Globus pallidus (tissue), 1 donor: ENCODE data around the gene ERGIC3.

Experiments used
- DNase-seq: peaks from one replicate; pipeline ENCODE4 v3.0.0-alpha.2; 2015; ENCODE audit warnings: low spot score

The ERGIC3 gene

GRCh38 chr20:35598476-35598875, 56.6 kb downstream of the ERGIC3 start:
- no peak for DNase-seq

- no peak for DNase-seq
Observed at GRCh38 chr20:35598899-35599775, 57.3 kb downstream of the ERGIC3 start.

GRCh38 chr20:35599776-35600120, 57.9 kb downstream of the ERGIC3 start:
- DNase-seq = no peak

GRCh38 chr20:35600176-35600992, 58.5 kb downstream of the ERGIC3 start:
- DNase-seq = no peak

- DNase-seq = no peak
Observed at GRCh38 chr20:35600993-35601973, 59.4 kb downstream of the ERGIC3 start.

GRCh38 chr20:35601990-35602389, 60.1 kb downstream of the ERGIC3 start:
- DNase-seq = no peak

GRCh38 chr20:35602851-35603495, 61.1 kb downstream of the ERGIC3 start:
- DNase-seq = no peak

- no peak for DNase-seq
Observed at GRCh38 chr20:35603695-35604448, 62.0 kb downstream of the ERGIC3 start.

GRCh38 chr20:35604449-35604747, 62.5 kb downstream of the ERGIC3 start:
- DNase-seq = no peak

GRCh38 chr20:35606127-35606526, 64.2 kb downstream of the ERGIC3 start:
- DNase-seq = no peak
